MM.1S (cell line): ENCODE results near the gene HIC1.

Experiments
- DNase-seq: peaks from one replicate; pipeline ENCODE4 v3.0.0-alpha.2; 2015
- H2AFZ ChIP-seq: fragments of 300-600 bp; sonication (generic); 2 replicates; pipeline ENCODE4 v1.6.0; 2016; ENCODE audit warnings: antibody characterized with exemption, low read length
- H3F3A ChIP-seq: fragments of 300-600 bp; sonication (generic); 2 replicates; pipeline ENCODE4 v1.6.1; 2016; ENCODE audit warnings: mild to moderate bottlenecking, antibody characterized with exemption, low read length, moderate library complexity, mixed read lengths; ENCODE audit not compliant: insufficient read depth
- H3K27ac ChIP-seq: fragments of 300-600 bp; sonication (generic); 2 replicates; pipeline ENCODE4 v1.5.1; 2016; ENCODE audit warnings: mild to moderate bottlenecking, low read length
- H3K27me3 ChIP-seq: fragments of 300-600 bp; sonication (generic); replicated peaks from 2 replicates; pipeline ENCODE4 v1.6.0; 2016; ENCODE audit warnings: low read length; ENCODE audit not compliant: insufficient read depth
- H3K36me3 ChIP-seq: fragments of 300-600 bp; sonication (generic); replicated peaks from 2 replicates; pipeline ENCODE4 v1.6.1; 2016; ENCODE audit warnings: mild to moderate bottlenecking, low read length, mixed read lengths; ENCODE audit not compliant: insufficient read depth
- H3K4me1 ChIP-seq: fragments of 300-600 bp; sonication (generic); 2 replicates; pipeline ENCODE4 v1.6.1; 2016; ENCODE audit warnings: low read length, mixed read lengths
- H3K4me2 ChIP-seq: fragments of 300-600 bp; sonication (generic); 2 replicates; pipeline ENCODE4 v1.6.0; 2016; ENCODE audit warnings: low read depth, low read length
- H3K4me3 ChIP-seq: fragments of 300-600 bp; sonication (generic); 2 replicates; pipeline ENCODE4 v1.5.1; 2016; ENCODE audit warnings: low read length, mixed read lengths
- H3K79me2 ChIP-seq: fragments of 300-600 bp; sonication (generic); 2 replicates; pipeline ENCODE4 v1.6.1; 2016; ENCODE audit warnings: mixed run types, low read length, mixed read lengths
- H3K9ac ChIP-seq: fragments of 300-600 bp; sonication (generic); 2 replicates; pipeline ENCODE4 v1.6.1; 2016; ENCODE audit warnings: low read length, mixed read lengths
- H3K9me2 ChIP-seq: fragments of 300-600 bp; sonication (generic); replicated peaks from 2 replicates; pipeline ENCODE4 v1.6.1; 2016; ENCODE audit warnings: mild to moderate bottlenecking, low read length, mixed read lengths; ENCODE audit not compliant: insufficient read depth
- H3K9me3 ChIP-seq: fragments of 300-600 bp; sonication (generic); replicated peaks from 2 replicates; pipeline ENCODE4 v1.6.1; 2016; ENCODE audit warnings: mild to moderate bottlenecking, low read length, mixed read lengths; ENCODE audit not compliant: insufficient read depth
- H4K20me1 ChIP-seq: fragments of 300-600 bp; sonication (generic); 2 replicates; pipeline ENCODE4 v1.6.1; 2016; ENCODE audit warnings: mild to moderate bottlenecking, low read length, moderate library complexity, mixed read lengths; ENCODE audit not compliant: insufficient read depth
- EZH2 ChIP-seq: fragments of 300-600 bp; sonication (generic); optimal IDR thresholded peaks from 2 replicates; pipeline ENCODE3; 2017; ENCODE audit warnings: low read depth, mild to moderate bottlenecking, antibody characterized with exemption, low read length, mixed read lengths
- EZH2phosphoT487 ChIP-seq: fragments of 300-600 bp; sonication (generic); IDR thresholded peaks from 2 replicates; pipeline ENCODE4 v1.6.1; 2018; ENCODE audit warnings: antibody characterized with exemption, low read length
- TF ChIP-seq, protein P1 (sequence below): fragments of 300-600 bp; sonication (generic); IDR thresholded peaks from 2 replicates; pipeline ENCODE4 v1.5.1; 2016; ENCODE audit warnings: antibody characterized with exemption, low read length, mixed read lengths

The HIC1 gene

DNA sequence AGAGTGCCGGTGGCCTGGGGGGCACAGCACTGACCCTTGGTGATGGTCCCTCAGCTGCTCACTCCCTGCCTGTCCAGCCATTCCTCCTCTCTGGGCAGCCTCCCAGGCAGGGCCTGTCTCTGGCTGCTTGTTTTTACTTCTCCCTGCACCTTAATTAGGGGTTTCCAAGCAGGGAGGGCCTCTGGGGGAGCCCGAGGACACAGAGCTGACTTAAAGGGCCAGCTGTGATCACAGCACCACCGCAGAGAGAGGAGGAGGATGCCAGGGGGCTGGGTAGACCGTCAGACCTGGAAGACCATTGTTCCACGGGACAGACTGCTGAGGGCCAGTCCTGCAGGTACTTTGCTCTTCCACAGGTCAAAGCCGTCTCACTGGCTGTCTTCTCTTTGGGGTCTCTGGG is 26.2 kb upstream of the HIC1 start:
- H3K9ac ChIP-seq, result no peak overlapping the region
- H3K27me3 ChIP-seq, result peaks cover 57% of the 10 kb centered on the region
- 0 out of 2 replicates have a peak, but pooled peaks cover 5% of the 10 kb centered on the region for H3K4me1 ChIP-seq

DNA sequence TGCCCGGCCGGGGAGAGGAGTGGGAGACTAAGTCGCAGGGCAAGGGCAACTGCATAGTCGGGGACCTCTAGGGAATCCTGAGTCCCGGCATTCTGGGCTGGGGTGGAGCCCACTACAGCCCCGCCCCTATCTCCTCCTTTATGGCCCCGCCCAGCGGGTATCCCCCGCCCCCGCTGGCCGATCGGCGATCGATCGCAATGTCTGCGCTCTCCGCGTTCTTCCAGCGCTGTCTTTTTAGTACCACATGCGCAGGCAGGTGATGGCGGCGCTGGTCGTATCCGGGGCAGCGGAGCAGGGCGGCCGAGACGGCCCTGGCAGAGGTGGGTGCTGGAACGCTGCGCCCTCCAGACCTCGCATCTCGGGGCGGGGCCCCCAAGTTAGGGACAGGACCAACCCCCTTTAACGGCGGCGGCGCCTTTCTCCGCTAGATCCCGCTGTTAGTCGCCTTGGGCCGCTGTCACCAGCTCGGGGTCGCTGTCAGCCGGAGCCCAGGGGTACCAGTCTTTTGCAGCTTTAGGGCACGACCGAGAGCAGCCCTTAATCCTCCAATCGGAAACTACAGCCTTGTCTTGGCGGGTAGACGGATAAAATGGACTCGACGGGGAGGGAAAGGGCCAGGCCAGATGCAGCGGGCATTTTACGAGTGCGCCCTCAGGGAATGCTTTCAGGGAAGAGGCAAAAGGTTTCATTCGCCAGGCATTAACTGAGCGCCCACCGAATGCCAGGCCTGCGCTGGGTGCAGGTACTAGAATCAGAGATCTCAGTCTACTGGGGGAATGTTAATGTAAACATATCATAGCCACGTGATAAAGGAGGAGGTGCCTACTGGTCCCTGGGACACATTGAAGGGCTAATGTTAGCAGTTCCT is 24.8 kb upstream of the HIC1 start, which contains the start of gene DPH1:
Gene DPH1 (plus strand): TSS at position 243 of the 868 bp plus-strand sequence. CDS start 17 bp downstream, at position 260.
- Histone ChIP-seq H3K79me2 (peaks cover 22% of the 10 kb centered on the region), H3K36me3 (no peaks in the 10 kb centered on the region), H3K9me2 (no peaks in the 10 kb centered on the region), H3K4me2 (peak within 1 kb of the TSS; percentile 91), H3K27ac (peak within 1 kb of the TSS; percentile 24; the same call in 1 of the 2 replicates), H3K9ac (peak within 1 kb of the TSS; percentile 77), H3F3A (no peaks in the 10 kb centered on the region), H4K20me1 (no peaks in the 10 kb centered on the region), H3K4me3 (peak within 1 kb of the TSS; percentile 94), H2AFZ (peak within 1 kb of the TSS; percentile 87), H3K9me3 (no peaks in the 10 kb centered on the region), H3K4me1 (0 out of 2 replicates have a peak, but pooled peaks cover 5% of the 10 kb centered on the region), H3K27me3 (peaks cover 43% of the 10 kb centered on the region)
- no peak for TF ChIP-seq EZH2
- TF ChIP-seq EZH2phosphoT487, result no peak
- TF ChIP-seq, protein P1, sequence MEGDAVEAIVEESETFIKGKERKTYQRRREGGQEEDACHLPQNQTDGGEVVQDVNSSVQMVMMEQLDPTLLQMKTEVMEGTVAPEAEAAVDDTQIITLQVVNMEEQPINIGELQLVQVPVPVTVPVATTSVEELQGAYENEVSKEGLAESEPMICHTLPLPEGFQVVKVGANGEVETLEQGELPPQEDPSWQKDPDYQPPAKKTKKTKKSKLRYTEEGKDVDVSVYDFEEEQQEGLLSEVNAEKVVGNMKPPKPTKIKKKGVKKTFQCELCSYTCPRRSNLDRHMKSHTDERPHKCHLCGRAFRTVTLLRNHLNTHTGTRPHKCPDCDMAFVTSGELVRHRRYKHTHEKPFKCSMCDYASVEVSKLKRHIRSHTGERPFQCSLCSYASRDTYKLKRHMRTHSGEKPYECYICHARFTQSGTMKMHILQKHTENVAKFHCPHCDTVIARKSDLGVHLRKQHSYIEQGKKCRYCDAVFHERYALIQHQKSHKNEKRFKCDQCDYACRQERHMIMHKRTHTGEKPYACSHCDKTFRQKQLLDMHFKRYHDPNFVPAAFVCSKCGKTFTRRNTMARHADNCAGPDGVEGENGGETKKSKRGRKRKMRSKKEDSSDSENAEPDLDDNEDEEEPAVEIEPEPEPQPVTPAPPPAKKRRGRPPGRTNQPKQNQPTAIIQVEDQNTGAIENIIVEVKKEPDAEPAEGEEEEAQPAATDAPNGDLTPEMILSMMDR, result no peak
- peak; percentile 93 for DNase-seq

More for the DNA sequence above, 26.2 kb upstream of the HIC1 start:
- H3K9me3 ChIP-seq, result no peaks in the 10 kb centered on the region
- H3K79me2 ChIP-seq, result peaks cover 22% of the 10 kb centered on the region
- no peak overlapping the region for H3K27ac ChIP-seq
- H3K4me3 ChIP-seq, result no peak overlapping the region
- H3F3A ChIP-seq, result no peaks in the 10 kb centered on the region
- H3K4me2 ChIP-seq, result no peak overlapping the region
- no peaks in the 10 kb centered on the region for H3K9me2 ChIP-seq
- no peak for DNase-seq
- no peaks in the 10 kb centered on the region for H4K20me1 ChIP-seq
- no peak overlapping the region for H2AFZ ChIP-seq
- TF ChIP-seq EZH2, result no peak
- TF ChIP-seq, protein P1, result no peak
- no peak for TF ChIP-seq EZH2phosphoT487
- no peaks in the 10 kb centered on the region for H3K36me3 ChIP-seq

DNA sequence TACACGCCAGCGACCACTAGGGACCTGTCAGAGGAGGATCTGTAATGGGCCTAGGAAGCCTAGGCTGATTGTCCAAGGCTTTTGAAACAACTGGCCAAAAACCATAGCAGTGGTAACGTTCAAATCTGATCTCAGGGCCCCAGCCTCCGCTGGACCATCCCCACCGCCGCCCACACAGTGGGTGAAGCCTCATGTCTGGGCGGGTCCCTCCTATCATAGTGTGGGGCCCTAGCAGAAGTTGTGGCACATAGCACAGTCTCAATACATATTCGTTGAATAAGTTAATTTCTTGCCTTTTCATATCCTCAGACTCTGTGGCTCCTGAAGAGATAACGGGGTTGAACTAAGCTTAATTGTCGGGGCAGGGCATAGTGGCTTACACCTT is 24.1 kb upstream of the HIC1 start:
- H4K20me1 ChIP-seq, result no peaks in the 10 kb centered on the region
- H2AFZ ChIP-seq, result peak overlapping the region; percentile 87; the same call in 1 of the 2 replicates
- no peak for DNase-seq
- peak overlapping the region; percentile 91 for H3K4me2 ChIP-seq
- peak overlapping the region; percentile 94 for H3K4me3 ChIP-seq
- H3K9ac ChIP-seq, result peak overlapping the region; percentile 77
- no peak overlapping the region for H3K27ac ChIP-seq
- 0 out of 2 replicates have a peak, but pooled peaks cover 5% of the 10 kb centered on the region for H3K4me1 ChIP-seq
- TF ChIP-seq EZH2, result no peak
- TF ChIP-seq, protein P1, result peak; percentile 66
- TF ChIP-seq EZH2phosphoT487, result no peak
- peaks cover 22% of the 10 kb centered on the region for H3K79me2 ChIP-seq
- no peaks in the 10 kb centered on the region for H3K9me2 ChIP-seq
- H3K27me3 ChIP-seq, result peaks cover 37% of the 10 kb centered on the region
- H3K36me3 ChIP-seq, result no peaks in the 10 kb centered on the region
- H3F3A ChIP-seq, result no peaks in the 10 kb centered on the region
- H3K9me3 ChIP-seq, result no peaks in the 10 kb centered on the region
